AG09319 (cell line): ENCODE measurements around the gene DHX8.

ENCODE experiments used
- DNase-seq: peaks from one replicate; pipeline ENCODE4 v3.0.0-alpha.2; 2010; ENCODE audit warnings: low read depth; ENCODE audit errors: extremely low read depth
- TF ChIP-seq, protein P1 (sequence below): IDR thresholded peaks from 2 replicates; pipeline ENCODE4 v1.5.1; 2011; ENCODE audit warnings: low read depth, mild to moderate bottlenecking, inconsistent platforms, low read length, moderate library complexity

The DHX8 gene

DNA sequence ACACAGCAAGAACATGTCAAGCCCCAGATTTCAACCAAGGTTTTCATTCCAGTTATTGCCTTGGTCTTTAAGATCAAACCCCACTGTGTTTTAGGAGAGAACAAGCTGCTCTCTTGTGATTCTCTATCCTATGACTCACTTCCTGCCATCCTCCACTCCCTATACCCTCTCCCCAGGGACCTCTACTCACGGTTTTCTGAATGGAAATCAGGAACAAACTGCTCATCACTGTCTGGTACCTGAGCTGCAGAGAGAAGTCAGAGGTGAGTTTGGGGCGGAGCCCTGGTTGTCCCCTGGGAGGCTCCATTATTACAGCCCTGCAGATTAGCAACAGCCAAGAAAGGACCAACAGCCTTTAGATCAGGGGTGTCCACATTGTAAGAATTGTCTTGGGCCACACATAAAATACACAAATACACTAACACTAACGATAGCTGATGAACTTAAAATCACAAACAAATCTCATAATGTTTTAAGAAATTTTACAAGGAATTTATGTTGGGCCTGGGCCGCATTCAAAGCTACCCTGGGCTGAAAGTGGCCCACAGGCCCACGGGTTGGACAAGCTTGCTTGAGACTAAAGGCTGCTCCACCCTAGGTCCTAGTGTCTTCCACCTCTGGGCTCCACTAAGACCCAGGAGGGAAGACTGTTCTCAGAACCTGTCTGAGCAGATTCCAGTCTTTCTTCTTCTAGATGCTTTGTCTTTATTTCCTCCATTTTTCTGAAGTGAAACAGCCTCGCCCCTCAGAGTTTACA lies 52.6 kb downstream of the DHX8 start:
- peak; percentile 30 for DNase-seq
- TF ChIP-seq, protein P1, sequence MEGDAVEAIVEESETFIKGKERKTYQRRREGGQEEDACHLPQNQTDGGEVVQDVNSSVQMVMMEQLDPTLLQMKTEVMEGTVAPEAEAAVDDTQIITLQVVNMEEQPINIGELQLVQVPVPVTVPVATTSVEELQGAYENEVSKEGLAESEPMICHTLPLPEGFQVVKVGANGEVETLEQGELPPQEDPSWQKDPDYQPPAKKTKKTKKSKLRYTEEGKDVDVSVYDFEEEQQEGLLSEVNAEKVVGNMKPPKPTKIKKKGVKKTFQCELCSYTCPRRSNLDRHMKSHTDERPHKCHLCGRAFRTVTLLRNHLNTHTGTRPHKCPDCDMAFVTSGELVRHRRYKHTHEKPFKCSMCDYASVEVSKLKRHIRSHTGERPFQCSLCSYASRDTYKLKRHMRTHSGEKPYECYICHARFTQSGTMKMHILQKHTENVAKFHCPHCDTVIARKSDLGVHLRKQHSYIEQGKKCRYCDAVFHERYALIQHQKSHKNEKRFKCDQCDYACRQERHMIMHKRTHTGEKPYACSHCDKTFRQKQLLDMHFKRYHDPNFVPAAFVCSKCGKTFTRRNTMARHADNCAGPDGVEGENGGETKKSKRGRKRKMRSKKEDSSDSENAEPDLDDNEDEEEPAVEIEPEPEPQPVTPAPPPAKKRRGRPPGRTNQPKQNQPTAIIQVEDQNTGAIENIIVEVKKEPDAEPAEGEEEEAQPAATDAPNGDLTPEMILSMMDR: no peak

DNA sequence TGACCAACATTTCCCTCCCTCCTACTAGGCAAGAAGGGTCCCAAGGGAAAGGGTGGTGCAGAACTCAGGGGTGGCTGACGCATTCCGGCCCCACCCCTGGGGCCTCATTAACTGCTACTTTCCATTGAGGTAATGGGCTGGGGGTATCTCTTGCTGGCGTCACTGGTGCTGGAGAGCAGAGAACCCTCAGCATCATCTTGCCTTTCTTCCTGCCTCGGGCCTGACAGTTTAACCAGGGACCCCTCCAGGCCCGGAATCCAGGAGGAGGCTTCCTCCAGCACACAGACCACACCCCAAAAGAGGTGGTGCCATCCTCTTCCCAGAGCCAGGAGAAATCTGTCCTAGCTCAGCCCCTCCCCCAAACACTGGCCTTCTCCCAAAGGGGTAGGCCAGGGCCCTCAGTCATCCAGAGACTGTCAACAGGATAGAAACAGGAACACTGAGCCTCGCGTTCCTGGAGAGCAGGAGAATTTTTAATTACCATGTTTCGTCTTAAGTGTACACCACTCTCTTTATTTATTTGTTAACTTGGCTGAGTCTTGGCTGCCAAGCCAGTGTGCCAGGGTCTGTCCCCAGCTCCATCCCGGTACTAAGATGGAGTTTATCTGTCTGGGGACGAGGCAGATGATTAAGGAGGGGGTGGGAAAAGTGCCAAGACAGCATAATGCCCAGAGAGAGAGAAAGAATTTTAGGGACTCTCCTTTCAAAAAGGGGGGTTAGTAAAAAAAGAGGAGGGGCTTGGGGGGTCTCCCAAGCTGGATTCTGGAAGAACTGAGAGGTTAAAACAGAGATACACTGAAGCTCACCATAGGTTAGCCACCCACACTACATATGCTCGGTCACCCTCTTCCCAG lies 57.3 kb downstream of the DHX8 start:
- TF ChIP-seq, protein P1: no peak
- no peak for DNase-seq

DNA sequence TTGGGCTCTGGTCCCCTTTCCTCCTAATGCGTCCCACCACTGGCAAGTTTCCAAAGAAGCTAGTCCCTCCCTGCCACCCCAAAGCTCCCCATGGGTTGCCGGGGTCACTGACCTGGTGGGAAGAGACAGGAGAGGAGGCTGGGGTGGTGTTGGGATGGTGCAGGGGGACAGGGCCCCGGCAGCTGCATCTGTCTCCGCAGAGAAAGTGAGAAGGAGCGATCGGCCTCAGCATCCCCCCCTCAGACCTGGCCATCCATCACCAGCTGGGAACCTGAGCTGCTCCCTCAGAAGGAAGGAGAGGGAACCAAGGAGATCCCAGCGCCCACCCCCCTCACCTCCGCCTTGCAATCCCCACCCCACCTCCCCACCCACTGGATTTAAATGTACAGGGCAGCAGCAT lies 59.1 kb downstream of the DHX8 start:
- DNase-seq: no peak
- TF ChIP-seq, protein P1: no peak

DNA sequence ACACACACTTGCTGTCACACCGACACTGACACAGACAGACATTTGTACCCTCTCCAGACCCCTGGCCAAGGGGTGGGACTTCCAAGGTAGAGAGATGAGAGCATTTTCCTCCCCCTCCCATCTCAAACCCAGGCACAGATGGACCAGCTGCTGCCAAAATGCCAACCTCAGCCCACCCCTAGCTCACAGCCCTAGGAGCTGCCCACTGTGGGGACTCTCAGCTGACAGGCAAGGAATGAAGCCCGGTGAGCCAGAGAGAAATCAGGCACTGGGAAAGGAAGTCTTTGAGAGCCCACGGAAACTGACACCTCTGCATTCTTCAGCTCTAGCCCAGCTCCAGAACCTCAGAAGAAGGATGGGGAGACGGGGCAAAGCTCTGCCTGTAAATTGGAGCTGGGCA lies 59.5 kb downstream of the DHX8 start:
- TF ChIP-seq, protein P1: no peak
- no peak for DNase-seq

DNA sequence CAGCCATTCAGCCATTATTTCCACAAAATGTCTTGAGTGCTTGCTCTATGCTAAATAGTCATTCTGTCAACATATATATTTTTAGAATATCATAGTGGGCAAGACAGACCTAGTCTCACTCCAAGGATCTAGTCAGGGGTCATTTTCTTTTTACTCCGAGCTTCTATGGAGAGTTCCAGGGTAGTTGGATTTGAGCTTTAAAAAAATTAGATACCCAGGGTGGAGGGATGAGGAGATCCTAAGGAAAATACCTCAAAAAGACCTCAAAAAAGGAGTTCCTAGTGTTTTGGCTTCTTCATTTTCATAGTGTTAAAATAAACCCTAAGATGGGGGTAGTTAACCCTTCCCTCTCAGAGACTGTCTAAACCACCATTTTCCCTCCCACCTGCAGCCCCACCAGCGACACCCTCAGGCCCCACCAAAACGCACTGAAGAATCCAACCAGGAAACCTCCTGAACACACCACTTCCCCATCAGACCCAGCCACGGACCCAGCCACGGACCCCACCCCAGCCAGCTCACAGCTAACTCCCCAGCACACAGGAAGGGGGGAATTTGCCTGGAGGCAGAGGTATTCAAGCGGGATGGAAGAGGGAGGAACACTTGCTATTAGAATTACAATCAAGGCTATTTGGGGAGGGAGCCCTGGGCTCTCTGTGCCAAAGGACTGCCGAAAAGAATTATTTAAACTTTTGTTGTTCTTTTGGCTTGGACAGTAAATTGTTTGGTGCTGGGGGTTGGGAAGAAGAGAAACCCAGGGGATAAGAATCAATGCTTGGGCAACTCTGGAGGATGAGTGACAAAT lies 60.2 kb downstream of the DHX8 start:
- DNase-seq: no peak
- TF ChIP-seq, protein P1: no peak

DNA sequence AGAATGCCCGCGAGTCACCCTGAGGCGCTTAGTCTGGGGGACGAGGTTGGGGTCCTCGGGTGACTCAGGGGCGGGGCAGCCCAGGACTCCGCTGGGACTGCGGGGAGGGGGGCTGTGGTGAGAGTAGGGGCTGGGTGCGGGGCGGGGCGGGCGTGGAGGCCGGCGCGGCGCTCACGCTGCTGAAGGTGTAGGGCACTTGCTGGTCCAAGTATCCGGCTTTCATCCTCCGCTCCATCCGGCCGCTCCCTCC lies 61.5 kb downstream of the DHX8 start:
- no peak for DNase-seq
- TF ChIP-seq, protein P1: no peak
